ENCODE results near the gene SUPT5H. TPM values are rescaled to one million over a fixed set of nuclear protein-coding genes. Genes with fewer than 3 reads are reported as not detected.

SUPT5H gene
- total and polyA plus RNA-seq, 10 of the 15 experiments (the other 5 are each of a cell fraction or from before 2014, with no cell fraction given) = 27.2 to 194 (median 83.6) TPM

- TF ChIP-seq, protein P1, sequence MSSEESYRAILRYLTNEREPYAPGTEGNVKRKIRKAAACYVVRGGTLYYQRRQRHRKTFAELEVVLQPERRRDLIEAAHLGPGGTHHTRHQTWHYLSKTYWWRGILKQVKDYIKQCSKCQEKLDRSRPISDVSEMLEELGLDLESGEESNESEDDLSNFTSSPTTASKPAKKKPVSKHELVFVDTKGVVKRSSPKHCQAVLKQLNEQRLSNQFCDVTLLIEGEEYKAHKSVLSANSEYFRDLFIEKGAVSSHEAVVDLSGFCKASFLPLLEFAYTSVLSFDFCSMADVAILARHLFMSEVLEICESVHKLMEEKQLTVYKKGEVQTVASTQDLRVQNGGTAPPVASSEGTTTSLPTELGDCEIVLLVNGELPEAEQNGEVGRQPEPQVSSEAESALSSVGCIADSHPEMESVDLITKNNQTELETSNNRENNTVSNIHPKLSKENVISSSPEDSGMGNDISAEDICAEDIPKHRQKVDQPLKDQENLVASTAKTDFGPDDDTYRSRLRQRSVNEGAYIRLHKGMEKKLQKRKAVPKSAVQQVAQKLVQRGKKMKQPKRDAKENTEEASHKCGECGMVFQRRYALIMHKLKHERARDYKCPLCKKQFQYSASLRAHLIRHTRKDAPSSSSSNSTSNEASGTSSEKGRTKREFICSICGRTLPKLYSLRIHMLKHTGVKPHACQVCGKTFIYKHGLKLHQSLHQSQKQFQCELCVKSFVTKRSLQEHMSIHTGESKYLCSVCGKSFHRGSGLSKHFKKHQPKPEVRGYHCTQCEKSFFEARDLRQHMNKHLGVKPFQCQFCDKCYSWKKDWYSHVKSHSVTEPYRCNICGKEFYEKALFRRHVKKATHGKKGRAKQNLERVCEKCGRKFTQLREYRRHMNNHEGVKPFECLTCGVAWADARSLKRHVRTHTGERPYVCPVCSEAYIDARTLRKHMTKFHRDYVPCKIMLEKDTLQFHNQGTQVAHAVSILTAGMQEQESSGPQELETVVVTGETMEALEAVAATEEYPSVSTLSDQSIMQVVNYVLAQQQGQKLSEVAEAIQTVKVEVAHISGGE (CRISPR knock-in tag; IDR thresholded peaks at IDR 0.05) = no peak
- TF ChIP-seq CREM (IDR thresholded peaks at IDR 0.05; ENCODE audit: low read depth) (peak; percentile 81; the same call in 1 of the 2 replicates), ZSCAN29 (IDR thresholded peaks at IDR 0.05) (no peak), BHLHE40 (IDR thresholded peaks at IDR 0.05; ENCODE audit: borderline replicate concordance in 1 of 2, low read depth in 2 of 2, low read length in 1 of 2) (peak; percentile 95 to 98), ATF3 (IDR thresholded peaks at IDR 0.05; ENCODE audit: borderline replicate concordance, extremely low read depth, low read depth, low read length) (no peak), JUNB (IDR thresholded peaks at IDR 0.05) (no peak; the same call in 1 of the 2 replicates), TAF1 (IDR thresholded peaks at IDR 0.05; ENCODE audit: borderline replicate concordance, low read depth, low read length) (peak; percentile 59; the same call in 1 of the 2 replicates), EED (IDR thresholded peaks at IDR 0.05; ENCODE audit: low read depth) (peak; percentile 11; the same call in 1 of the 2 replicates), SPI1 (IDR thresholded peaks at IDR 0.05; ENCODE audit: borderline replicate concordance, insufficient read depth, low read depth, low read length) (no peak)
- TF ChIP-seq, protein P2, sequence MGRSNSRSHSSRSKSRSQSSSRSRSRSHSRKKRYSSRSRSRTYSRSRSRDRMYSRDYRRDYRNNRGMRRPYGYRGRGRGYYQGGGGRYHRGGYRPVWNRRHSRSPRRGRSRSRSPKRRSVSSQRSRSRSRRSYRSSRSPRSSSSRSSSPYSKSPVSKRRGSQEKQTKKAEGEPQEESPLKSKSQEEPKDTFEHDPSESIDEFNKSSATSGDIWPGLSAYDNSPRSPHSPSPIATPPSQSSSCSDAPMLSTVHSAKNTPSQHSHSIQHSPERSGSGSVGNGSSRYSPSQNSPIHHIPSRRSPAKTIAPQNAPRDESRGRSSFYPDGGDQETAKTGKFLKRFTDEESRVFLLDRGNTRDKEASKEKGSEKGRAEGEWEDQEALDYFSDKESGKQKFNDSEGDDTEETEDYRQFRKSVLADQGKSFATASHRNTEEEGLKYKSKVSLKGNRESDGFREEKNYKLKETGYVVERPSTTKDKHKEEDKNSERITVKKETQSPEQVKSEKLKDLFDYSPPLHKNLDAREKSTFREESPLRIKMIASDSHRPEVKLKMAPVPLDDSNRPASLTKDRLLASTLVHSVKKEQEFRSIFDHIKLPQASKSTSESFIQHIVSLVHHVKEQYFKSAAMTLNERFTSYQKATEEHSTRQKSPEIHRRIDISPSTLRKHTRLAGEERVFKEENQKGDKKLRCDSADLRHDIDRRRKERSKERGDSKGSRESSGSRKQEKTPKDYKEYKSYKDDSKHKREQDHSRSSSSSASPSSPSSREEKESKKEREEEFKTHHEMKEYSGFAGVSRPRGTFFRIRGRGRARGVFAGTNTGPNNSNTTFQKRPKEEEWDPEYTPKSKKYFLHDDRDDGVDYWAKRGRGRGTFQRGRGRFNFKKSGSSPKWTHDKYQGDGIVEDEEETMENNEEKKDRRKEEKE (IDR thresholded peaks at IDR 0.05) = no peak
These were observed 43.6 kb upstream of the SUPT5H start (continued) for GRCh38 chr19:39401549-39402345.

Data from GM12878 (cell line).